Sigmoid colon (tissue), 4 donors: ENCODE data around the gene ERG.

Experiments used
- CTCF ChIP-seq, 4 experiments: fragments of 450-650 bp in 3 of 4; fragments of 200-600 bp in 1 of 4; IDR thresholded peaks; one replicate each; pipeline ENCODE4 v1.5.1; 2016 to 2019; ENCODE audit warnings: antibody characterized with exemption in 4 of 4, mild to moderate bottlenecking in 3 of 4, moderate library complexity in 2 of 4
- EP300 ChIP-seq, 4 donors: sonication (generic); formaldehyde crosslinking; IDR thresholded peaks; one replicate each; pipeline ENCODE4 v1.6.1; 2017; ENCODE audit warnings: antibody characterized with exemption in 4 of 4
- POLR2A ChIP-seq, 2 donors: fragments of 450-650 bp; IDR thresholded peaks; one replicate each; pipeline ENCODE4 v1.6.1; 2016; ENCODE audit warnings: antibody characterized with exemption in 2 of 2, mild to moderate bottlenecking in 2 of 2, moderate library complexity in 2 of 2
- POLR2AphosphoS5 ChIP-seq, 4 donors: sonication (generic); formaldehyde crosslinking; IDR thresholded peaks; one replicate each; pipeline ENCODE4 v1.6.1; 2017; ENCODE audit warnings: antibody characterized with exemption in 4 of 4

- TF ChIP-seq CTCF (IDR thresholded peaks at IDR 0.05) (no peak), EP300 (IDR thresholded peaks at IDR 0.05) (no peak), POLR2A (IDR thresholded peaks at IDR 0.05) (no peak), POLR2AphosphoS5 (IDR thresholded peaks at IDR 0.05) (peak; percentile 34 to 71 (median 62))
Observed at GRCh38 chr21:38476385-38476784, 21.9 kb downstream of the ERG start.
